Aorta (tissue), 5 donors: Measurements from ENCODE around the gene OR52B2. TPM values are rescaled to one million over a fixed set of nuclear protein-coding genes. Genes with fewer than 3 reads are reported as not detected.

ENCODE experiments used
- ATAC-seq: fragments of 200-7000 bp; cut with Tn5 transposase; one replicate; pipeline ENCODE4 v1.9.1; 2022; ENCODE audit warnings: moderate library complexity; ENCODE audit not compliant: low FRiP score
- DNase-seq, 2 donors: peaks; one replicate each; pipeline ENCODE4 v3.0.0-alpha.2; 2020
- H3K27ac ChIP-seq, 2 donors: one replicate each; pipeline ENCODE4 v1.5.1; 2013; ENCODE audit warnings: low read length in 2 of 2, mild to moderate bottlenecking in 2 of 2, moderate library complexity in 2 of 2, control low read depth in 1 of 2, inconsistent platforms in 1 of 2, low read depth in 1 of 2
- H3K27me3 ChIP-seq, 2 donors: one replicate each; pipeline ENCODE4 v1.6.1; 2013; ENCODE audit warnings: control low read depth in 1 of 2, low read length in 1 of 2, mild to moderate bottlenecking in 1 of 2, moderate library complexity in 1 of 2; ENCODE audit not compliant: insufficient read depth in 2 of 2, control insufficient read depth in 1 of 2
- H3K36me3 ChIP-seq, 2 donors: one replicate each; pipeline ENCODE4 v1.6.1; 2013; ENCODE audit warnings: control low read depth in 1 of 2, low read length in 1 of 2, mild to moderate bottlenecking in 1 of 2; ENCODE audit not compliant: insufficient read depth in 2 of 2, control insufficient read depth in 1 of 2
- H3K4me1 ChIP-seq, 2 donors: one replicate each; pipeline ENCODE4 v1.6.1; 2013; ENCODE audit warnings: low read length in 2 of 2, control low read depth in 1 of 2, mild to moderate bottlenecking in 1 of 2, moderate library complexity in 1 of 2; ENCODE audit not compliant: insufficient read depth in 2 of 2, control insufficient read depth in 1 of 2
- H3K4me3 ChIP-seq, 2 donors: one replicate each; pipeline ENCODE4 v1.5.1; 2013; ENCODE audit warnings: low read length in 2 of 2, control low read depth in 1 of 2, mild to moderate bottlenecking in 1 of 2
- H3K9me3 ChIP-seq: one replicate; pipeline ENCODE4 v1.6.1; 2013; ENCODE audit warnings: mild to moderate bottlenecking, low read length; ENCODE audit not compliant: control insufficient read depth
- WGBS, 2 donors: extraction: QIAGEN DNeasy Blood & Tissue Kit; methylation state at CpG; one replicate each; pipeline ENCODE4 v1.1.7; 2013; 5-methylcytosine and 5-hydroxymethylcytosine counted together
- intact Hi-C, 2 donors: fragments of 100-400 bp; cut with DNase I; formaldehyde crosslinking; loops; one replicate each; pipeline versions ENCODE4 v1.14.2 to v1.15.0; 2022
- long read RNA-seq, 2 donors: library from polyadenylated mRNA; unstranded; transcript quantifications; one replicate each; pipeline ENCODE4 v2.0.0, GENCODE V29; 2020 to 2021
- polyA plus RNA-seq, 2 donors: library from polyadenylated mRNA; stranded (reverse); fragments of 200-250 nt; gene quantifications; one replicate each; pipeline ENCODE4 v1.2.3, GENCODE V29; 2013
- total RNA-seq, 2 donors: library from RNA; stranded (reverse); fragmentation: NEBNext Ultra II Directional; extraction: Animal tissue kit (Norgen Biotek cat#: 25700); gene quantifications; one replicate each; pipeline ENCODE4 v1.2.1, GENCODE V29; 2021
- donor health status: healthy with polysubstance abuse.
- donor health status: Bipolar disorder and iron deficiency.
- donor health status: DM: no; HTN: no; CAD: no.
- donor health status: DM: no; HTN: no; CAD: no.
- donor health status: DM: yes; HTN: yes; CAD: no.

Gene OR52B2
- not detected for total RNA-seq
- polyA plus RNA-seq = not detected
- long read RNA-seq, donor 1 = 0 reads
- long read RNA-seq, donor 2 = 0 reads

- ATAC-seq = no peak
- no peak for DNase-seq
- intact Hi-C loops = no loop called here
- no peaks in the 10 kb centered on the region for H3K9me3 ChIP-seq
- no peaks in the 10 kb centered on the region for H3K27me3 ChIP-seq
- no peak within 1 kb of the TSS for H3K27ac ChIP-seq
- WGBS, 2 donors = 81 to 84% methylated on average over 1 of the region's 1 CpG
- H3K36me3 ChIP-seq = no peaks in the 10 kb centered on the region
- H3K4me1 ChIP-seq = no peaks in the 10 kb centered on the region
- H3K4me3 ChIP-seq = no peak within 1 kb of the TSS
Observed at GRCh38 chr11:6170226-6170625, at the start of gene OR52B2. Gene OR52B2 (minus strand): TSS chr11:6170326. CDS start chr11:6170326, 0 bp downstream.

GRCh38 chr11:6219359-6219758 lies 49.2 kb upstream of the OR52B2 start:
- no peak overlapping the region for H3K27ac ChIP-seq
- 73 to 81% methylated on average over 2 of the region's 2 CpGs for WGBS, 2 donors
- peaks cover 3 to 29% of the 10 kb centered on the region in 2 donors for H3K36me3 ChIP-seq
- DNase-seq = no peak
- no peaks in the 10 kb centered on the region for H3K4me1 ChIP-seq
- no peaks in the 10 kb centered on the region for H3K9me3 ChIP-seq
- H3K27me3 ChIP-seq = no peaks in the 10 kb centered on the region
- peak; percentile 43 for ATAC-seq
- intact Hi-C loops = no loop called here
- H3K4me3 ChIP-seq = no peak overlapping the region

GRCh38 chr11:6217722-6218121 lies 47.6 kb upstream of the OR52B2 start:
- intact Hi-C loops = no loop called here
- no peak for DNase-seq
- H3K9me3 ChIP-seq = no peaks in the 10 kb centered on the region
- peaks cover under 1 to 20% of the 10 kb centered on the region in 2 donors for H3K36me3 ChIP-seq
- ATAC-seq = no peak
- H3K27me3 ChIP-seq = no peaks in the 10 kb centered on the region
- no peak overlapping the region for H3K27ac ChIP-seq
- no peak overlapping the region for H3K4me3 ChIP-seq
- no peaks in the 10 kb centered on the region for H3K4me1 ChIP-seq
- WGBS, 2 donors = 89 to 90% methylated on average over 19 of the region's 19 CpGs

- no peak for DNase-seq
- Histone ChIP-seq H3K27ac (no peak overlapping the region), H3K27me3 (no peaks in the 10 kb centered on the region), H3K4me3 (no peak overlapping the region), H3K36me3 (peaks cover 2 to 18% of the 10 kb centered on the region in 2 donors), H3K4me1 (no peaks in the 10 kb centered on the region), H3K9me3 (no peaks in the 10 kb centered on the region)
- WGBS, 2 donors = 84 to 85% methylated on average over 4 of the region's 4 CpGs
- no peak for ATAC-seq
- intact Hi-C loops = no loop called here
Observed at GRCh38 chr11:6216501-6216900, 46.4 kb upstream of the OR52B2 start.

- intact Hi-C loops = no loop called here
- Histone ChIP-seq H3K4me3 (no peak overlapping the region), H3K27me3 (no peaks in the 10 kb centered on the region), H3K4me1 (no peaks in the 10 kb centered on the region), H3K27ac (no peak overlapping the region), H3K36me3 (peaks cover 2 to 20% of the 10 kb centered on the region in 2 donors), H3K9me3 (no peaks in the 10 kb centered on the region)
- DNase-seq (no peak), ATAC-seq (no peak)
- 94% methylated on average over 10 of the region's 10 CpGs for WGBS, 2 donors
Observed at GRCh38 chr11:6214530-6214929, 44.4 kb upstream of the OR52B2 start.

GRCh38 chr11:6210274-6210955 lies 40.3 kb upstream of the OR52B2 start:
- Histone ChIP-seq H3K27me3 (no peaks in the 10 kb centered on the region), H3K4me1 (no peaks in the 10 kb centered on the region), H3K36me3 (peaks cover 2 to 8% of the 10 kb centered on the region in 2 donors), H3K27ac (no peak overlapping the region), H3K4me3 (no peak overlapping the region), H3K9me3 (no peaks in the 10 kb centered on the region)
- ATAC-seq (no peak), DNase-seq (no peak)
- WGBS, 2 donors = 95 to 96% methylated on average over 9 of the region's 9 CpGs
- intact Hi-C loops = no loop called here

- no peak overlapping the region for H3K4me3 ChIP-seq
- no peak for ATAC-seq
- no peak for DNase-seq
- intact Hi-C loops = no loop called here
- no peaks in the 10 kb centered on the region for H3K27me3 ChIP-seq
- H3K4me1 ChIP-seq = no peaks in the 10 kb centered on the region
- H3K27ac ChIP-seq = no peak overlapping the region
- H3K9me3 ChIP-seq = no peaks in the 10 kb centered on the region
- WGBS, 2 donors = 95% methylated on average over 12 of the region's 12 CpGs
- H3K36me3 ChIP-seq = peaks cover 3 to 8% of the 10 kb centered on the region in 2 donors
Observed at GRCh38 chr11:6209801-6210200, 39.7 kb upstream of the OR52B2 start.

GRCh38 chr11:6206456-6207180 lies 36.5 kb upstream of the OR52B2 start:
- intact Hi-C loops = no loop called here
- Histone ChIP-seq H3K4me1 (no peaks in the 10 kb centered on the region), H3K9me3 (no peaks in the 10 kb centered on the region), H3K27ac (no peak overlapping the region), H3K4me3 (no peak overlapping the region), H3K27me3 (no peaks in the 10 kb centered on the region), H3K36me3 (peaks cover 3 to 4% of the 10 kb centered on the region in 2 donors)
- WGBS, 2 donors = 78 to 79% methylated on average over 3 of the region's 3 CpGs
- no peak for DNase-seq
- no peak for ATAC-seq

GRCh38 chr11:6205366-6205765 lies 35.2 kb upstream of the OR52B2 start, which contains the start of gene C11orf42:
Gene C11orf42 (plus strand): TSS chr11:6205557. CDS start chr11:6205616, 59 bp downstream.
- DNase-seq = no peak
- Histone ChIP-seq H3K4me3 (no peak within 1 kb of the TSS), H3K9me3 (no peaks in the 10 kb centered on the region), H3K4me1 (no peaks in the 10 kb centered on the region), H3K27ac (no peak within 1 kb of the TSS), H3K27me3 (no peaks in the 10 kb centered on the region), H3K36me3 (peaks cover 3 to 4% of the 10 kb centered on the region in 2 donors)
- ATAC-seq = no peak
- 90 to 95% methylated on average over 1 of the region's 1 CpG for WGBS, 2 donors
- intact Hi-C loops = no loop called here
